H1 (cell line): ENCODE results near the gene ZNF672.

Experiments
- EP300 ChIP-seq, 2 experiments: IDR thresholded peaks; 1 replicate in 1 of 2; 2 replicates in 1 of 2; pipeline ENCODE4 v1.6.1; 2011 to 2012; ENCODE audit warnings: low read depth in 2 of 2, low read length in 2 of 2, mild to moderate bottlenecking in 2 of 2, borderline replicate concordance in 1 of 2, inconsistent platforms in 1 of 2, moderate library complexity in 1 of 2
- GABPA ChIP-seq: IDR thresholded peaks from 2 replicates; pipeline ENCODE4 v1.6.1; 2011; ENCODE audit warnings: mild to moderate bottlenecking, low read length, moderate library complexity, borderline replicate concordance; ENCODE audit not compliant: insufficient read depth
- GTF2F1 ChIP-seq: IDR thresholded peaks from 2 replicates; pipeline ENCODE4 v1.6.1; 2012; ENCODE audit warnings: low read depth, low read length, improper control_type of control experiment, borderline replicate concordance
- JUND ChIP-seq: IDR thresholded peaks from 2 replicates; pipeline ENCODE4 v1.6.1; 2011; ENCODE audit warnings: mild to moderate bottlenecking, improper control_type of control experiment, low read length
- KDM5A ChIP-seq: fragments of 200-600 bp; IDR thresholded peaks from 2 replicates; pipeline ENCODE4 v1.7.1; 2012; ENCODE audit warnings: mild to moderate bottlenecking, low read length, inconsistent platforms, mixed read lengths
- POLR2A ChIP-seq, 2 experiments: IDR thresholded peaks; 1 replicate in 1 of 2; 2 replicates in 1 of 2; pipeline ENCODE4 v1.6.1; 2011; ENCODE audit warnings: low read depth in 2 of 2, low read length in 2 of 2, mild to moderate bottlenecking in 2 of 2; ENCODE audit errors: control extremely low read depth in 1 of 2
- POLR2AphosphoS5 ChIP-seq: IDR thresholded peaks from 2 replicates; pipeline ENCODE4 v1.6.1; 2011; ENCODE audit warnings: low read depth, low read length
- TCF12 ChIP-seq: IDR thresholded peaks from 2 replicates; pipeline ENCODE4 v1.6.1; 2011; ENCODE audit warnings: low read depth, mild to moderate bottlenecking, low read length
- ZNF274 ChIP-seq: IDR thresholded peaks from 2 replicates; pipeline ENCODE4 v1.7.0; 2012; ENCODE audit warnings: low read length, borderline replicate concordance; ENCODE audit errors: extremely low read depth
- TF ChIP-seq, protein P1 (sequence below), 3 experiments: IDR thresholded peaks; 1 replicate in 2 of 3; 2 replicates in 1 of 3; pipeline versions ENCODE4 v1.5.1 to v1.6.1; 2011; ENCODE audit warnings: low read length in 3 of 3, mild to moderate bottlenecking in 3 of 3, inconsistent platforms in 2 of 3, low read depth in 1 of 3, moderate library complexity in 1 of 3; ENCODE audit not compliant: insufficient read depth in 1 of 3; ENCODE audit errors: control extremely low read depth in 1 of 3

DNA sequence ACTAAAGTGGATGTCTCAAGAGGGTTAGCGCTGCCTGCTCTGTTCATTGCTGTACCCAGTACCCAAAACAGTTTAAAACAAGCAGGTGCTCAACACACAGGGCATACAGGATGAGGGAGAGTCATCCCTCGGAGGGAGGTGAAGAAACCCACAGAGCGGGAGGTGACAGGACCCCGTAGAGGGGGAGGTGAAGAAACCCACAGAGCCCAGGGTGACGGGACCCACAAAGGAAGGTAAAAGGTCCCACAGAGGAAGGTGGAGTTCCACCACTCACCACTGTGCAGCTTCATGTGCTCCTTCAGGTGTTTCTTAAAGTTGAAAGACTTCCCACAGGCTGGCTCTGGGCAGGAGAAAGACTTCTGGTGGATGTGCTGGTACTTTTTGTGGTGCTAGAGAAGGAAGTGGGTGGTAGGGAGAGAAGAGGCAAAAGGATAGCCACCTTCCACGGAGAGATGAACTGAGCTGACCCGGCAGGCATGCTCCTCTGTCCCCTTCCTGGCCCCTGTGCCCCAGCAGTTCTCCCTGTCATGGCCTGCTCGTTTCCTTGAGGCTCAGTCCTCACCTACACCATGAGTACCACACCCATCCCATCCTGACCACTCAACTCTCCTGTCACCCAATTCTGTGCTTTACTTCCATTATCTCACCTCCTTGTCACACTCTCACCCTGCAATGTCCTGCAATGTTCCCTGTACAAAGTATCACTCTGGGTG is 15.8 kb downstream of the ZNF672 start:
- TF ChIP-seq POLR2A (IDR thresholded peaks at IDR 0.05; ENCODE audit: control extremely low read depth in 1 of 2, low read depth in 2 of 2, low read length in 2 of 2), result no peak
- TF ChIP-seq JUND, result no peak
- TF ChIP-seq, protein P1, sequence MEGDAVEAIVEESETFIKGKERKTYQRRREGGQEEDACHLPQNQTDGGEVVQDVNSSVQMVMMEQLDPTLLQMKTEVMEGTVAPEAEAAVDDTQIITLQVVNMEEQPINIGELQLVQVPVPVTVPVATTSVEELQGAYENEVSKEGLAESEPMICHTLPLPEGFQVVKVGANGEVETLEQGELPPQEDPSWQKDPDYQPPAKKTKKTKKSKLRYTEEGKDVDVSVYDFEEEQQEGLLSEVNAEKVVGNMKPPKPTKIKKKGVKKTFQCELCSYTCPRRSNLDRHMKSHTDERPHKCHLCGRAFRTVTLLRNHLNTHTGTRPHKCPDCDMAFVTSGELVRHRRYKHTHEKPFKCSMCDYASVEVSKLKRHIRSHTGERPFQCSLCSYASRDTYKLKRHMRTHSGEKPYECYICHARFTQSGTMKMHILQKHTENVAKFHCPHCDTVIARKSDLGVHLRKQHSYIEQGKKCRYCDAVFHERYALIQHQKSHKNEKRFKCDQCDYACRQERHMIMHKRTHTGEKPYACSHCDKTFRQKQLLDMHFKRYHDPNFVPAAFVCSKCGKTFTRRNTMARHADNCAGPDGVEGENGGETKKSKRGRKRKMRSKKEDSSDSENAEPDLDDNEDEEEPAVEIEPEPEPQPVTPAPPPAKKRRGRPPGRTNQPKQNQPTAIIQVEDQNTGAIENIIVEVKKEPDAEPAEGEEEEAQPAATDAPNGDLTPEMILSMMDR (IDR thresholded peaks at IDR 0.05; ENCODE audit: control extremely low read depth in 1 of 3, insufficient read depth in 1 of 3, low read depth in 1 of 3, low read length in 3 of 3), result no peak
- TF ChIP-seq GABPA, result no peak
- no peak for TF ChIP-seq KDM5A
- TF ChIP-seq POLR2AphosphoS5, result no peak
- TF ChIP-seq TCF12, result no peak
- no peak for TF ChIP-seq GTF2F1
- no peak for TF ChIP-seq ZNF274
- no peak for TF ChIP-seq EP300 (IDR thresholded peaks at IDR 0.05; ENCODE audit: borderline replicate concordance in 1 of 2, low read depth in 2 of 2, low read length in 2 of 2)
